Activated naive CD4-positive, alpha-beta T cell treated with Interleukin-2 at 50 U/mL for 16 hours (primary cell): ENCODE results near the gene AKAP17A.
"Not testable (repeated sequence)": the region's sequence is repeated elsewhere in the genome, so short reads cannot be mapped to it uniquely, and the experiment has no call there.

ENCODE experiments used
- DNase-seq: peaks from one replicate; pipeline ENCODE4 v3.0.0-alpha.2; 2020

The AKAP17A gene

GRCh38 chrX:1602299-1602698 is 10.9 kb downstream of the AKAP17A start:
- no peak for DNase-seq

DNA sequence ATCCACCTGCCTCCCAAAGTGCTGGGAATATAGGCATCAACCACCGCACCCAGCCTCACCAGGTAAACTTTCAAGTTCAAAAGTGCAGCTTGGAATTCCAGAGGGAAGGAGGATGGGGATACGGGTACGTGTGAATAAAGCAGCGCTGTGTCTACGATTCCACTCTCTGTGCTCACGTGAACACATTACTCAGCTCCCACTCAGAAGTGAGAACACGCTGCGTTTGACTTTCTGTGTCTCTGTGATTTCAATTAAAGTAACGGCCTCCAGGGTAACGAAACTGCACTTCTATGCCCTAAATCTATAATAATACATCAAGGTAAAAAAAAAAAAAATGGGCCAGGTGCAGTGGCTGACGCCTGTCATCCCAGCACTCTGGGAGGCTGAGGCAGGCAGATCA is 15.1 kb downstream of the AKAP17A start:
- no peak for DNase-seq

GRCh38 chrX:1609311-1609710 is 17.9 kb downstream of the AKAP17A start:
- no peak for DNase-seq

GRCh38 chrX:1609762-1610161 is 18.4 kb downstream of the AKAP17A start:
- DNase-seq, result no peak

- DNase-seq, result no peak
These were observed 18.8 kb downstream of the AKAP17A start for GRCh38 chrX:1610166-1610565.

DNA sequence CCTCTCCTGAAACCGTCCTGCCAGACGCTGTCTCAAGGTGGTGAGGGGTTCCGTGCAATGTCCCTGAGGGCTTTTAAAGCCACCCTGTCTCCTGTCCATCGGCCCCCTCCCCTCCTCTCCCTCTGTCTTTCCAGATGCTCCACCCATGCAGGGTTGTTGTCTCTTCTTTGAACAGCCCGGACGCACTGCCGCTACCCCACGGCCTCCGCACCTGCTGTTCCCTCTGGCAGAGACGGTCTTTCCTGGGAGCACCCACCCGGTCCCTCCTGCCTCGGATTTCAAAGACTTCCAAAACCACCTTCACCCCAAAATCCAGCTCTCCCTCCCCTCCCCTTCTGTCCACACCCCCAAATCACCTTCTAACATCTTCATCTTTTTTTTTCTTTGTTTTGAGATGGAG is 19.3 kb downstream of the AKAP17A start:
- no peak for DNase-seq

DNA sequence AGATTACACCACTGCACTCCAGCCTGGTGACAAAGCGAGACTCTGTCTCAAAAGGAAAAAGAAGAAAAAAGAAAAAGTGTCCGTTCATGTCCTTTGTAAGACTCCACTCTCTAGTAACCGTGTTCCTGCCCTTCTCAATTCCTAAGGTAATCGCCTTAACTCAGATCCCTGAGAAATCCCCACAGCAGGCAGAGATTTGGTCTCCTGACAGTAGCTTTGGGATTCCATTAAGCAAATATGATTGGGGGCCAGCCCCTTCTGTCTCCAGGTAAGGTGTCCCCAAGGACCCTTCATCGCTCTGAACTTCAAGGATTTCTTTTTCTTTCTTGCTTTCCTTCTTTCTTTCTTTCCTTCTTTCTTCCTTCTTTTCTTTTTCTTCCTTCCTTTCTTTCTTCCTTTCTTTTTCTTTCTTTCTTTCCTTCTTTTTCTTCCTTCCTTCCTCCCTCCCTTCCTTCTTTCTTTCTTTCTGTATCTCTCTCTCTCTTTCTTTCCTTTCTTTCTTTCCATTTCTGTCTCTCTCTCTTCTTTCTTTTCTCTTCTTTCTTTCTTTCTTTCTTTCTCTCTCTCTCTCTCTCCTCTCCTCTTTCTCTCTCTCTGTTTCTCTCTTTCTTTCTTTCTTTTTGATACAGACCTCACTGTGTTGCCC is 21.4 kb downstream of the AKAP17A start:
- no peak for DNase-seq

GRCh38 chrX:1614927-1615326 is 23.5 kb downstream of the AKAP17A start, which contains the start of gene ASMT:
TSS of gene ASMT (plus strand) at chrX:1615059. CDS start at chrX:1615200, 141 bp downstream.
- DNase-seq, result no peak

DNA sequence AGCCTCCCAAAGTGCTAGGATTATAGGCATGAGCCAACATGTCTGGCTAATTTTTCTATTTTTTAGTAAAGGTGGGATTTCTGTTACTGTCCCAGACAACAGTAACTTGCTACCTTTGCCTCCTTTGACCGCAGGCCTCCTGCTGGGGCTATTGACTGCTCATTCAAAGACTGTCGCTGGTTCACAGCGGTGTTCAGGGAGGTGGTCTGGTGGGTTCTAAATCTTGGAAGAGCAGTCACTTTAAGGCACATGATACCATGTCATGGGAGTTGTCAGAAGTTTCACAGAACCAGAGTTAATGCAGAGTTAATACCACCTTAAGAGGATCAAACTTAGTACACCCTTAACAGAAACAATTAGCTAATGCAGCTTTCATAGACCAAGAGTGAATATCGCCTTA is 27.3 kb downstream of the AKAP17A start:
- no peak for DNase-seq

DNA sequence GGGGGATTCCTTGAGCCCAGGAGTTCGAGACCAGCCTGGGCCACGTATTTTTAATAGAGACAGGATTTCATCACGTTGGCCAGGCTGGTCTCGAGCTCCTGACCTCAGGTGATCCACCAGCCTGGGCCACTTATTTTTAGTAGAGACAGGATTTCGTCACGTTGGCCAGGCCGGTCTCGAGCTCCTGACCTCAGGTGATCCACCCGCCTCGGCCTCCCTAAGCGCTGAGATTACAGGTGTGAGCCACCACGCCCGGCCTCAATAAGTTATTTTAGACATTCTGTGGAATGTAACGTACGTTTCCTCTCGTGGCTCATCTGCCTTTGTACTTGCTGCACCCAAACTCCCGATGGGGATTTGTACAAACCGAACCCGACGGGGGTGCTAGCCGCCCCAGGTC is 32.3 kb downstream of the AKAP17A start:
- DNase-seq, result no peak

DNA sequence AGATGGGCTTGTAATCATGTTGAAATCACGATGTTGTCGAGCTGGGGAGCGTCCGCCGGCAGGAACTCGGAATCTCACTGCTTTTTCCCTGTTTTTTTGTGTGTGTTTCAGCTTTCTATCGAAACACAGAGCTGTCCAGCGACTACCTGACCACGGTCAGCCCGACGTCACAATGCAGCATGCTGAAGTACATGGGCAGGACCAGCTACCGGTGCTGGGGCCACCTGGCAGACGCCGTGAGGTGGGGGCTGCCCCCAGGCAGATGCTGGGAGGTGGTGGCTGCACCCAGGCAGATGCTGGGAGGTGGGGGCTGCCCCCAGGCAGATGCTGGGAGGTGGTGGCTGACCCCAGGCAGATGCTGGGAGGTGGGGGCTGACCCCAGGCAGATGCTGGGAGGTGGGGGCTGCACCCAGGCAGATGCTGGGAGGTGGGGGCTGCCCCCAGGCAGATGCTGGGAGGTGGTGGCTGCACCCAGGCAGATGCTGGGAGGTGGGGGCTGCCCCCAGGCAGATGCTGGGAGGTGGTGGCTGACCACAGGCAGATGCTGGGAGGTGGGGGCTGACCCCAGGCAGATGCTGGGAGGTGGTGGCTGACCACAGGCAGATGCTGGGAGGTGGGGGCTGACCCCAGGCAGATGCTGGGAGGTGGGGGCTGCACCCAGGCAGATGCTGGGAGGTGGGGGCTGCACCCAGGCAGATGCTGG is 32.9 kb downstream of the AKAP17A start:
- not testable (repeated sequence) for DNase-seq

DNA sequence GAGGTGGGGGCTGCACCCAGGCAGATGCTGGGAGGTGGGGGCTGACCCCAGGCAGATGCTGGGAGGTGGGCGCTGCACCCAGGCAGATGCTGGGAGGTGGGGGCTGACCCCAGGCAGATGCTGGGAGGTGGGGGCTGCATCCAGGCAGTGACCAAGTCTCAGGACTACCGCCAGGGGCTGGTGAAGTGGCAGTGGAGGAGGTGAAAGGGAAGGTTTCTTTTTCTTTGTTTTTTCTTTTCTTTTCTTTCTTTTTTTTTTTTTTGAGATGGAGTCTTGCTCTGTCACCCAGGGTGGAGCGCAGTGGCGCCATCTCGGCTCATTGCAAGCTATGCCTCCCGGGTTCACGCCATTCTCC is 33.4 kb downstream of the AKAP17A start:
- not testable (repeated sequence) for DNase-seq

DNA sequence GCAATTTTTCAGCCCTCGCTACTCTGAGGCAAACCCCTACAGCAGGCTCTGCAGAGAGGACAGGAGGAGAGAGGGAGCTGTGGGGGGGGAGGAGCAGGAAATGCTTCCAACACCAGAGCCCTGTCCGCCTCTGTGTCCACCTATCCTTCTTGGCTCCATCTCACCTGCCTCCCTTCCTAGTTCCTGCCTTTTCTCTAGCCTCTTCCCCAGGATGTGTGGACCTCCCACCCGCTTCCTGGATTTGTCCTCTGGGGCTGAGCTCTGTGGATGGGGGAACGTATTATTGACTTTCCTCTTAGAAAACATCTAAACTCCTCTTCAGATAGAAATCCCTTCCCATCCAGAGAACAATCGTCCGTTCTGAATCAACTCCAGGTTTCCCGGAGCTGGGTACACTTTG is 37.8 kb downstream of the AKAP17A start:
- no peak for DNase-seq

GRCh38 chrX:1646009-1646408 is 54.6 kb downstream of the AKAP17A start:
- DNase-seq, result no peak

- DNase-seq, result no peak
These were observed 58.2 kb downstream of the AKAP17A start for GRCh38 chrX:1649621-1650020.
